Liver (tissue), 9 donors: ENCODE measurements around the gene VOPP1. TPM values are rescaled to one million over a fixed set of nuclear protein-coding genes. Genes with fewer than 3 reads are reported as not detected.

Source experiments
- DNase-seq: peaks from one replicate; pipeline ENCODE4 v3.0.0-alpha.2; 2017; ENCODE audit warnings: low spot score
- H3K27ac ChIP-seq, 2 donors: one replicate each; pipeline ENCODE4 v1.7.0; 2013; ENCODE audit warnings: inconsistent platforms in 2 of 2, low read length in 2 of 2, control low read depth in 1 of 2, low read depth in 1 of 2, mild to moderate bottlenecking in 1 of 2
- H3K27me3 ChIP-seq, 4 donors: one replicate each; pipeline versions ENCODE4 v1.6.1 to v1.7.0; 2013; ENCODE audit warnings: low read length in 3 of 4, inconsistent platforms in 1 of 4, mild to moderate bottlenecking in 1 of 4, moderate library complexity in 1 of 4; ENCODE audit not compliant: control insufficient read depth in 4 of 4, insufficient read depth in 4 of 4
- H3K36me3 ChIP-seq, 4 donors: one replicate each; pipeline versions ENCODE4 v1.6.1 to v1.7.0; 2013; ENCODE audit warnings: low read length in 3 of 4, mild to moderate bottlenecking in 3 of 4, low read depth in 1 of 4, moderate library complexity in 1 of 4; ENCODE audit not compliant: control insufficient read depth in 4 of 4, insufficient read depth in 3 of 4
- H3K4me1 ChIP-seq, 4 donors: one replicate each; pipeline versions ENCODE4 v1.6.1 to v1.7.0; 2013; ENCODE audit warnings: low read length in 3 of 4, mild to moderate bottlenecking in 3 of 4, moderate library complexity in 1 of 4; ENCODE audit not compliant: control insufficient read depth in 4 of 4, insufficient read depth in 4 of 4
- H3K4me3 ChIP-seq, 3 donors: one replicate each; pipeline versions ENCODE4 v1.6.1 to v1.7.0; 2013; ENCODE audit warnings: low read length in 3 of 3, control low read depth in 1 of 3, low read depth in 1 of 3, mild to moderate bottlenecking in 1 of 3
- H3K9ac ChIP-seq, 2 donors: one replicate each; pipeline ENCODE4 v1.7.0; 2013; ENCODE audit warnings: low read length in 2 of 2, mild to moderate bottlenecking in 2 of 2, moderate library complexity in 2 of 2, control low read depth in 1 of 2, low read depth in 1 of 2
- H3K9me3 ChIP-seq, 4 donors: one replicate each; pipeline versions ENCODE4 v1.6.1 to v1.7.0; 2013; ENCODE audit warnings: low read length in 3 of 4; ENCODE audit not compliant: control insufficient read depth in 4 of 4
- ATF3 ChIP-seq: IDR thresholded peaks from 2 replicates; pipeline ENCODE4 v1.6.1; 2016; ENCODE audit warnings: antibody characterized with exemption
- CTCF ChIP-seq: fragments of 150-350 bp; IDR thresholded peaks from 2 replicates; pipeline ENCODE4 v1.5.1; 2017; ENCODE audit warnings: improper control_type of control experiment, low read depth, low read length; ENCODE audit not compliant: missing input control
- EGR1 ChIP-seq, 2 donors: IDR thresholded peaks; 2 replicates each; pipeline ENCODE4 v1.6.1; 2016 to 2018; ENCODE audit warnings: antibody characterized with exemption in 2 of 2, low read depth in 2 of 2
- FOXA1 ChIP-seq: IDR thresholded peaks from 2 replicates; pipeline ENCODE4 v1.6.1; 2016; ENCODE audit warnings: antibody characterized with exemption
- FOXA2 ChIP-seq: IDR thresholded peaks from 2 replicates; pipeline ENCODE4 v1.6.1; 2016; ENCODE audit warnings: antibody characterized with exemption
- GABPA ChIP-seq, 2 donors: IDR thresholded peaks in 1 of 2; conservative IDR thresholded peaks in 1 of 2; 2 replicates each; pipeline ENCODE4 v1.6.1; 2016; ENCODE audit warnings: antibody characterized with exemption in 2 of 2, mild to moderate bottlenecking in 1 of 2, moderate library complexity in 1 of 2
- HNF4A ChIP-seq, 2 donors: conservative IDR thresholded peaks; 2 replicates each; pipeline ENCODE4 v1.6.1; 2016; ENCODE audit warnings: antibody characterized with exemption in 2 of 2, mild to moderate bottlenecking in 2 of 2
- HNF4G ChIP-seq: IDR thresholded peaks from 2 replicates; pipeline ENCODE4 v1.6.1; 2016; ENCODE audit warnings: antibody characterized with exemption
- MAX ChIP-seq: IDR thresholded peaks from 2 replicates; pipeline ENCODE4 v1.6.1; 2016; ENCODE audit warnings: antibody characterized with exemption
- NR2F2 ChIP-seq: IDR thresholded peaks from 2 replicates; pipeline ENCODE4 v1.6.1; 2016; ENCODE audit warnings: antibody characterized with exemption
- RAD21 ChIP-seq, 2 donors: IDR thresholded peaks; 2 replicates each; pipeline ENCODE4 v1.6.1; 2016; ENCODE audit warnings: antibody characterized with exemption in 2 of 2, mild to moderate bottlenecking in 2 of 2
- RXRA ChIP-seq, 2 donors: IDR thresholded peaks; 2 replicates each; pipeline ENCODE4 v1.6.1; 2017 to 2018; ENCODE audit warnings: antibody characterized with exemption in 2 of 2, mild to moderate bottlenecking in 1 of 2
- TAF1 ChIP-seq: conservative IDR thresholded peaks from 2 replicates; pipeline ENCODE4 v1.6.1; 2016; ENCODE audit warnings: antibody characterized with exemption, mild to moderate bottlenecking
- YY1 ChIP-seq: IDR thresholded peaks from 2 replicates; pipeline ENCODE4 v1.6.1; 2016; ENCODE audit warnings: antibody characterized with exemption, mild to moderate bottlenecking
- ZBTB33 ChIP-seq: IDR thresholded peaks from 2 replicates; pipeline ENCODE4 v1.6.1; 2016; ENCODE audit warnings: antibody characterized with exemption
- WGBS: extraction: QIAGEN DNeasy Blood & Tissue Kit; methylation state at CpG from one replicate; pipeline ENCODE4 v1.1.7; 2013; 5-methylcytosine and 5-hydroxymethylcytosine counted together
- polyA plus RNA-seq, 2 donors: library from polyadenylated mRNA; stranded (reverse) in 1 of 2; unstranded in 1 of 2; fragments of 200-250 nt in 1 of 2; fragments of >200 nt in 1 of 2; fragmentation: Nextera tagmentation in 1 of 2; extraction: Ambion mirVana in 1 of 2; gene quantifications; one replicate each; pipeline versions ENCODE4 v1.2.1 to v1.2.3, GENCODE V29; 2013 to 2015
- total RNA-seq, 2 donors: library from RNA; depleted of rRNA; stranded (reverse); fragments of >200 nt; gene quantifications; one replicate each; pipeline ENCODE4 v1.2.3, GENCODE V29; 2014
- donor health status: healthy.
- donor health status: healthy.
- donor health status: healthy.
- donor health status: healthy.
- donor health status: healthy.

The VOPP1 gene
- total and polyA plus RNA-seq, 4 donors: 11.5 to 23.8 (median 21.7) TPM

- no peak for TF ChIP-seq ZBTB33
- TF ChIP-seq RXRA (IDR thresholded peaks at IDR 0.05): no peak
- no peak for TF ChIP-seq RAD21 (IDR thresholded peaks at IDR 0.05)
- no peak for TF ChIP-seq HNF4G
- TF ChIP-seq TAF1: no peak
- TF ChIP-seq NR2F2: no peak
- no peak for TF ChIP-seq HNF4A (conservative IDR thresholded peaks at IDR 0.05)
- TF ChIP-seq FOXA2: no peak
- no peak for TF ChIP-seq ATF3
Observed at GRCh38 chr7:55520426-55521140, 51.7 kb downstream of the VOPP1 start (continued).

- 96% methylated on average over 8 of the region's 8 CpGs for WGBS
- Histone ChIP-seq H3K36me3 (peaks cover 0 to 16% (median 0%) of the 10 kb centered on the region in 4 donors), H3K27ac (no peak overlapping the region), H3K9ac (no peak overlapping the region), H3K9me3 (no peaks in the 10 kb centered on the region), H3K4me1 (peaks cover 4 to 9% (median 7%) of the 10 kb centered on the region in 4 donors), H3K27me3 (no peaks in the 10 kb centered on the region), H3K4me3 (no peak overlapping the region)
- no peak for DNase-seq
- TF ChIP-seq CTCF (no peak), FOXA2 (no peak)
Observed at GRCh38 chr7:55518836-55519235, 53.5 kb downstream of the VOPP1 start.

- no peak for DNase-seq
- Histone ChIP-seq H3K9ac (no peak overlapping the region), H3K27ac (no peak overlapping the region), H3K4me1 (peaks cover 4 to 9% (median 7%) of the 10 kb centered on the region in 4 donors), H3K36me3 (peaks cover 0 to 16% (median 0%) of the 10 kb centered on the region in 4 donors), H3K27me3 (no peaks in the 10 kb centered on the region), H3K9me3 (no peaks in the 10 kb centered on the region), H3K4me3 (no peak overlapping the region)
- WGBS: 95% methylated on average over 15 of the region's 15 CpGs
- TF ChIP-seq FOXA1: no peak
- no peak for TF ChIP-seq MAX
- no peak for TF ChIP-seq ZBTB33
- TF ChIP-seq HNF4A (conservative IDR thresholded peaks at IDR 0.05): no peak
- TF ChIP-seq GABPA (IDR thresholded peaks at IDR 0.05 in 1 of 2, conservative IDR thresholded peaks at IDR 0.05 in 1 of 2): no peak
- no peak for TF ChIP-seq CTCF
- TF ChIP-seq HNF4G: no peak
- no peak for TF ChIP-seq EGR1 (IDR thresholded peaks at IDR 0.05; ENCODE audit: low read depth in 2 of 2)
- TF ChIP-seq TAF1: no peak
- TF ChIP-seq YY1: no peak
Observed at GRCh38 chr7:55517936-55518689, 54.2 kb downstream of the VOPP1 start.
